ENCODE results near the gene TARS2. TPM values are rescaled to one million over a fixed set of nuclear protein-coding genes. Genes with fewer than 3 reads are reported as not detected.

The TARS2 gene
- total and polyA plus RNA-seq, 2 of the 4 experiments (the other 2 are of a cell fraction) = 10.9 to 21.8 TPM

DNA sequence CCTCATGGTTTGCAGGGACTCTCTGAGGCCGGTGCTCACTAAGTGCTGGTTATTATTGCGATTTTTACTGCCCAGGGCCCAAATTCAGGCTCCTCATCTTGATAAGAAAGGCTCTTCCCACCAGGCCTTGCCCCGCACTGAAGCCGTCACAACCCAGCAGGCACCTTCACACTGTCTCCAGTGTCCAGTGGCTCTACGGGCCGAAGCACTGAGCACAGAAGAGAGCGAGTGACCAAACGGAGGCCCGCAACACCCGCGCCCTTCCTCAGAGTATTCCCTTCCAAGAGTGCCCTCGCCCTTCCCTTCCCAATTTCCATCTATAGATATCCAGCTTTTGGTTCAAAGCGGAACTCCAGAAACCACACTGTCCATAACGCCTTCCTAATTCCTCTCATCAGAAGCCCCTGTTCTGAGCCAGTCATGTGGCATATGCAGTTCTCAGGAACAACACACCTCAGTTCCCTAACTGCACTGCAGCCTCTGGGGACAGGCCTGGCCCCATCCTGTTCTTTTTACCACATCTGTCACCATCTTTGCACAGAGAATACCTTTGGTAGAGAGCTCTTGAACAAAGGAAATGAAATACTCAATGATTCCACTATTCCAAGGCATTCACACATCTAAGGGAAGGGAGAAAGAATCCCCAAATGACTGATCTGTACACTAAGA lies 43.4 kb downstream of the TARS2 start:
- POLR2A ChIA-PET (ENCODE audit: unreplicated experiment) = no interaction called here
- no TSS peak for BruUV-seq (replicated peaks)
- Histone ChIP-seq H3K4me3 (ENCODE audit: insufficient read depth, low read depth, low read length) (no peak overlapping the region), H3K9ac (ENCODE audit: low read depth, low read length) (no peak overlapping the region), H3K9me1 (ENCODE audit: insufficient read depth, low read length) (peaks cover 4% of the 10 kb centered on the region), H2BK120ac (ENCODE audit: low read depth, low read length) (peak overlapping the region; percentile 21; the same call in 1 of the 2 replicates), H3K36me3 (ENCODE audit: control insufficient read depth, insufficient read depth, low read length) (no peaks in the 10 kb centered on the region), H3K4me2 (ENCODE audit: low read depth, low read length) (no peak overlapping the region), H3K14ac (replicated peaks; ENCODE audit: low read depth, low read length) (no peak overlapping the region), H4K20me1 (ENCODE audit: insufficient read depth, low read length) (no peaks in the 10 kb centered on the region), H2BK15ac (ENCODE audit: low read depth, low read length) (no peak overlapping the region), H2BK5ac (ENCODE audit: low read depth, low read length, poor library complexity, severe bottlenecking) (no peak overlapping the region), H3K56ac (ENCODE audit: extremely low read depth, insufficient read depth, low read length) (no peak overlapping the region), H3K18ac (ENCODE audit: low read depth, low read length) (no peak overlapping the region), H4K5ac (ENCODE audit: low read depth, low read length) (no peak overlapping the region), H2AK5ac (ENCODE audit: low read depth, low read length) (peak overlapping the region; percentile 65; the same call in 1 of the 2 replicates), H4K91ac (ENCODE audit: insufficient read depth, low read depth, low read length) (no peak overlapping the region), H3K9me3 (ENCODE audit: control insufficient read depth, insufficient read depth, low read length) (no peaks in the 10 kb centered on the region), H3K27me3 (ENCODE audit: control insufficient read depth, insufficient read depth, low read length) (no peaks in the 10 kb centered on the region), H3K23ac (ENCODE audit: low read depth, low read length) (no peak overlapping the region), H3K79me1 (ENCODE audit: low read depth in 1 of 2, low read length in 2 of 2) (peaks cover 0 to 2% of the 10 kb centered on the region in 2 experiments; a peak in 1 of 4 replicates), H2AK9ac (replicated peaks; ENCODE audit: low read depth, low read length, poor library complexity) (no peak overlapping the region), H3K27ac (ENCODE audit: insufficient read depth, low read length) (no peak overlapping the region), H2AFZ (replicated peaks; ENCODE audit: low read length, poor library complexity) (peak overlapping the region; percentile 38), H2BK20ac (ENCODE audit: low read depth, low read length) (no peak overlapping the region), H4K8ac (ENCODE audit: low read depth in 2 of 2, low read length in 2 of 2) (no peak overlapping the region), H3K4ac (ENCODE audit: low read depth, low read length) (no peak overlapping the region), H3K4me1 (ENCODE audit: control insufficient read depth, insufficient read depth, low read length) (peaks cover 13% of the 10 kb centered on the region)
- ATAC-seq (ENCODE audit: low read depth) (no peak), DNase-seq (no peak)
- WGBS, 2 experiments (ENCODE audit: extremely low coverage in 2 of 2, insufficient read length in 1 of 2) = 98% methylated on average over 7 of the region's 14 CpGs; no CpG with 5 or more reads in 1 of the 2 experiments
- TF ChIP-seq POLR2A (IDR thresholded peaks at IDR 0.05; ENCODE audit: low read depth, low read length) = no peak
- TF ChIP-seq NFE2L2 (IDR thresholded peaks at IDR 0.05; ENCODE audit: low read depth, low read length) = no peak
- TF ChIP-seq, protein P1, sequence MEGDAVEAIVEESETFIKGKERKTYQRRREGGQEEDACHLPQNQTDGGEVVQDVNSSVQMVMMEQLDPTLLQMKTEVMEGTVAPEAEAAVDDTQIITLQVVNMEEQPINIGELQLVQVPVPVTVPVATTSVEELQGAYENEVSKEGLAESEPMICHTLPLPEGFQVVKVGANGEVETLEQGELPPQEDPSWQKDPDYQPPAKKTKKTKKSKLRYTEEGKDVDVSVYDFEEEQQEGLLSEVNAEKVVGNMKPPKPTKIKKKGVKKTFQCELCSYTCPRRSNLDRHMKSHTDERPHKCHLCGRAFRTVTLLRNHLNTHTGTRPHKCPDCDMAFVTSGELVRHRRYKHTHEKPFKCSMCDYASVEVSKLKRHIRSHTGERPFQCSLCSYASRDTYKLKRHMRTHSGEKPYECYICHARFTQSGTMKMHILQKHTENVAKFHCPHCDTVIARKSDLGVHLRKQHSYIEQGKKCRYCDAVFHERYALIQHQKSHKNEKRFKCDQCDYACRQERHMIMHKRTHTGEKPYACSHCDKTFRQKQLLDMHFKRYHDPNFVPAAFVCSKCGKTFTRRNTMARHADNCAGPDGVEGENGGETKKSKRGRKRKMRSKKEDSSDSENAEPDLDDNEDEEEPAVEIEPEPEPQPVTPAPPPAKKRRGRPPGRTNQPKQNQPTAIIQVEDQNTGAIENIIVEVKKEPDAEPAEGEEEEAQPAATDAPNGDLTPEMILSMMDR (conservative IDR thresholded peaks at IDR 0.05; ENCODE audit: low read depth, low read length) = no peak
- no peak for TF ChIP-seq CEBPB (IDR thresholded peaks at IDR 0.05; ENCODE audit: low read depth, low read length)
- TF ChIP-seq FOS (IDR thresholded peaks at IDR 0.05; ENCODE audit: low read depth, low read length) = no peak
- no peak for TF ChIP-seq RAD21 (IDR thresholded peaks at IDR 0.05; ENCODE audit: low read length)
- no peak for TF ChIP-seq CHD1 (IDR thresholded peaks at IDR 0.05; ENCODE audit: low read depth, low read length)
- TF ChIP-seq MAFK (IDR thresholded peaks at IDR 0.05; ENCODE audit: low read depth, low read length) = no peak
- TF ChIP-seq, protein P2, sequence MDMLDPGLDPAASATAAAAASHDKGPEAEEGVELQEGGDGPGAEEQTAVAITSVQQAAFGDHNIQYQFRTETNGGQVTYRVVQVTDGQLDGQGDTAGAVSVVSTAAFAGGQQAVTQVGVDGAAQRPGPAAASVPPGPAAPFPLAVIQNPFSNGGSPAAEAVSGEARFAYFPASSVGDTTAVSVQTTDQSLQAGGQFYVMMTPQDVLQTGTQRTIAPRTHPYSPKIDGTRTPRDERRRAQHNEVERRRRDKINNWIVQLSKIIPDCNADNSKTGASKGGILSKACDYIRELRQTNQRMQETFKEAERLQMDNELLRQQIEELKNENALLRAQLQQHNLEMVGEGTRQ (IDR thresholded peaks at IDR 0.05; ENCODE audit: low read depth, low read length) = no peak
- no peak for TF ChIP-seq RFX5 (IDR thresholded peaks at IDR 0.05; ENCODE audit: low read depth, low read length)
- no peak for TF ChIP-seq BHLHE40 (IDR thresholded peaks at IDR 0.05; ENCODE audit: low read depth, low read length)
- TF ChIP-seq MXI1 (IDR thresholded peaks at IDR 0.05; ENCODE audit: borderline replicate concordance, low read depth, low read length) = no peak
- in situ Hi-C loops (cut with MboI; ENCODE audit: low sequenced_read_pairs) = no loop called here
- dilution Hi-C loops (cut with HindIII; ENCODE audit: low sequenced_read_pairs, unreplicated experiment) = no loop called here
- intact Hi-C loops (cut with micrococcal nuclease) = loop anchor here (10.0 kb wide), 1 partner anchor 166 kb away; the partner anchor contains the start of gene RPRD2
- CTCF ChIA-PET = no interaction called here

All from IMR-90 (cell line).